Vagina (tissue), 2 donors: Measurements from ENCODE around the gene FRMD1. TPM values are rescaled to one million over a fixed set of nuclear protein-coding genes. Genes with fewer than 3 reads are reported as not detected.

Experiments
- DNase-seq, 2 donors: peaks; one replicate each; pipeline ENCODE4 v3.0.0-alpha.2; 2017; ENCODE audit errors: extremely low spot score in 2 of 2
- H3K27ac ChIP-seq: fragments of 200-600 bp; sonication (generic); one replicate; pipeline ENCODE4 v1.5.1; 2019
- H3K27me3 ChIP-seq: fragments of 200-600 bp; sonication (generic); one replicate; pipeline ENCODE4 v1.5.1; 2019
- H3K36me3 ChIP-seq, 2 donors: fragments of 200-600 bp; sonication (generic); one replicate each; pipeline ENCODE4 v1.5.1; 2017 to 2019
- H3K4me1 ChIP-seq: fragments of 200-600 bp; sonication (generic); one replicate; pipeline ENCODE4 v1.5.1; 2019
- H3K4me3 ChIP-seq, 2 donors: fragments of 200-600 bp; sonication (generic); 1 replicate in 1 of 2; 2 replicates in 1 of 2; pipeline ENCODE4 v1.5.1; 2016 to 2019
- H3K9me3 ChIP-seq: fragments of 200-600 bp; sonication (generic); one replicate; pipeline ENCODE4 v1.5.1; 2019
- POLR2A ChIP-seq, 2 donors: fragments of 450-650 bp; IDR thresholded peaks; one replicate each; pipeline ENCODE4 v1.6.1; 2017; ENCODE audit warnings: antibody characterized with exemption in 2 of 2, mild to moderate bottlenecking in 2 of 2, moderate library complexity in 2 of 2
- POLR2AphosphoS5 ChIP-seq, 2 donors: sonication (generic); formaldehyde crosslinking; IDR thresholded peaks; one replicate each; pipeline ENCODE4 v1.9.0; 2017; ENCODE audit warnings: antibody characterized with exemption in 2 of 2, mild to moderate bottlenecking in 2 of 2, low read depth in 1 of 2; ENCODE audit not compliant: insufficient read depth in 1 of 2
- intact Hi-C: fragments of 100-400 bp; cut with DNase I; formaldehyde crosslinking; loops from one replicate; pipeline ENCODE4 v1.15.1; 2023
- total RNA-seq: library from RNA; depleted of rRNA; stranded (reverse); fragments of >200 nt; gene quantifications from one replicate; pipeline ENCODE4 v1.2.3, GENCODE V29; 2016
- TF ChIP-seq, protein P1 (sequence below), 3 experiments: fragments of 450-650 bp in 2 of 3; fragments of 200-600 bp in 1 of 3; sonication (generic) in 1 of 3; IDR thresholded peaks; one replicate each; pipeline ENCODE4 v1.5.1; 2017 to 2019; ENCODE audit warnings: antibody characterized with exemption in 3 of 3, mild to moderate bottlenecking in 2 of 3, moderate library complexity in 2 of 3

The FRMD1 gene
- total RNA-seq, 1 donor from 2014 or later, result not detected

DNA sequence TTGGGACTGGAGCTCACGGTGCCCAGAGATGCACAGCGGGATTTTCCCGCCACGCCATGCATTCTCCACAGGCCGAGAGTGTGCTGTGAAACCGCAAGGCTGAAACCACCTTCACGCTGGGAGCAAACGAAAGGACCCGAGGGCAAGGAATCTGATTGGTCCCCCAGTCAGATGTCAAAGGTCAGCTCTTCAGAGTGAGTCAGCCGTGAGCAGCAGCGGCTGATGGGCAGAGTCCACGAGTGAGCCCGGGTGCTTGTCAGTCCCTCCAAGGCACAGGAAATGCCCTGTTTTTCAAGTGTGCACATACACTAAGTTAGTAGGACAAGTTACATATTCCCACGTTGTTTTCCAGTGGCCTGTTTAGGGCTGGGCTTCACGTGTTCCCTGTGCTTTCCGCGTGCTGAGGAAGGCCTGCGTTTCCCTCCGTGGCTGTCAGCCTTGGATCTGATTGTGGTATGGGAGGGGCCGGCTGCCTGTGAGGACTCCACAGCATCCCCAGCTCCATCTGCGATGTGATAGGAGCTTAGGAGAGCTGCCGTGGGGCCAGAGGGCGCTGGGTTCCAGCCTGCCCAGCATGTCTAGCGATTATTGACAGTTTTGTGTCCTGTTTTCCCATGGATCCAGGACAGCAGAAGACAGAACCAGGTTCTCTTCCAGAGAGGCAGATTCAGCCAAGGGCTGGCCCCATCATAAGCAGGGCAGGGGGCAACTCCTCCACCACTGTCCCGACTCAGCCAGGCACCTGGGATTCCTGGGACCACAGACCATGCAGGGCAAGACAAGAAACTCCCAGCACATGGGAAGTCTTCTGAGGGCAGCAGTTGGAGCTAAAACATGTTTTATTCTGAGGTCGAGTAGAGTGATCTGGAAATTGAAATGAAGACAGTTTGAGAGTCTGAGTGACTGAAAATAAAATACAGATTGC is 38.2 kb upstream of the FRMD1 start:
- intact Hi-C loops, result no loop called here
- Histone ChIP-seq H3K36me3 (no peaks in the 10 kb centered on the region), H3K4me1 (no peaks in the 10 kb centered on the region), H3K9me3 (no peaks in the 10 kb centered on the region), H3K4me3 (no peak overlapping the region), H3K27me3 (no peaks in the 10 kb centered on the region), H3K27ac (no peak overlapping the region)
- no peak for DNase-seq
- TF ChIP-seq POLR2A (IDR thresholded peaks at IDR 0.05) (no peak), POLR2AphosphoS5 (IDR thresholded peaks at IDR 0.05; ENCODE audit: insufficient read depth in 1 of 2, low read depth in 1 of 2) (no peak)
- TF ChIP-seq, protein P1, sequence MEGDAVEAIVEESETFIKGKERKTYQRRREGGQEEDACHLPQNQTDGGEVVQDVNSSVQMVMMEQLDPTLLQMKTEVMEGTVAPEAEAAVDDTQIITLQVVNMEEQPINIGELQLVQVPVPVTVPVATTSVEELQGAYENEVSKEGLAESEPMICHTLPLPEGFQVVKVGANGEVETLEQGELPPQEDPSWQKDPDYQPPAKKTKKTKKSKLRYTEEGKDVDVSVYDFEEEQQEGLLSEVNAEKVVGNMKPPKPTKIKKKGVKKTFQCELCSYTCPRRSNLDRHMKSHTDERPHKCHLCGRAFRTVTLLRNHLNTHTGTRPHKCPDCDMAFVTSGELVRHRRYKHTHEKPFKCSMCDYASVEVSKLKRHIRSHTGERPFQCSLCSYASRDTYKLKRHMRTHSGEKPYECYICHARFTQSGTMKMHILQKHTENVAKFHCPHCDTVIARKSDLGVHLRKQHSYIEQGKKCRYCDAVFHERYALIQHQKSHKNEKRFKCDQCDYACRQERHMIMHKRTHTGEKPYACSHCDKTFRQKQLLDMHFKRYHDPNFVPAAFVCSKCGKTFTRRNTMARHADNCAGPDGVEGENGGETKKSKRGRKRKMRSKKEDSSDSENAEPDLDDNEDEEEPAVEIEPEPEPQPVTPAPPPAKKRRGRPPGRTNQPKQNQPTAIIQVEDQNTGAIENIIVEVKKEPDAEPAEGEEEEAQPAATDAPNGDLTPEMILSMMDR (IDR thresholded peaks at IDR 0.05), result no peak

DNA sequence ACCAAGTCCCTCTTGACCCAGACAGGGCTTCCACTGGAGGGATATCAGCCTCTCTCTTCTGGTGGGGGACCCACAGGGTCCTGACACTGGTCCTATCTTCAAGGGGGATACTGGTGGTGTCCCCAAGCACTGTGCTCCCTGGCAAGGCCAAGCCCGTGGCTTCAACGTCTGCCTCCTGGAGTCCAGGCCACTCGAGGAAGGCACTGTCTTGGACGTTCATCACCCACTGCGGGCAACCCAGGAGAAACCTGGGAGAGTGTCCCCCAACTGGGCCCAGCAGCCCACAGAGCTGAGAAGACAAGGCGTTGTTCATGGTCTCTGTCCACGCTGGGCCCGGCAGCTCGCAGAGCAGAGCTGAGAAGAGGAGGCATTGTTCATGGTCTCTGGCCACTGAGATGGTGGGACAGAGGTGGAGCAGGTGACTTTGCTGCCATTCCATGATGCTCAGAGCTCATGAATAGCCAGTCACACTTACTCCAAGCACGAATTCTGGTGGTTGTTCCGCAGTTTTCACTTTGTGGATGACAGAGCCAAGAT is 37.5 kb upstream of the FRMD1 start:
- Histone ChIP-seq H3K36me3 (no peaks in the 10 kb centered on the region), H3K9me3 (no peaks in the 10 kb centered on the region), H3K4me1 (no peaks in the 10 kb centered on the region), H3K27ac (no peak overlapping the region), H3K4me3 (no peak overlapping the region), H3K27me3 (no peaks in the 10 kb centered on the region)
- DNase-seq, result no peak
- TF ChIP-seq, protein P1 (IDR thresholded peaks at IDR 0.05), result no peak
- TF ChIP-seq POLR2A (IDR thresholded peaks at IDR 0.05) (no peak), POLR2AphosphoS5 (IDR thresholded peaks at IDR 0.05; ENCODE audit: insufficient read depth in 1 of 2, low read depth in 1 of 2) (no peak)
- intact Hi-C loops, result no loop called here

DNA sequence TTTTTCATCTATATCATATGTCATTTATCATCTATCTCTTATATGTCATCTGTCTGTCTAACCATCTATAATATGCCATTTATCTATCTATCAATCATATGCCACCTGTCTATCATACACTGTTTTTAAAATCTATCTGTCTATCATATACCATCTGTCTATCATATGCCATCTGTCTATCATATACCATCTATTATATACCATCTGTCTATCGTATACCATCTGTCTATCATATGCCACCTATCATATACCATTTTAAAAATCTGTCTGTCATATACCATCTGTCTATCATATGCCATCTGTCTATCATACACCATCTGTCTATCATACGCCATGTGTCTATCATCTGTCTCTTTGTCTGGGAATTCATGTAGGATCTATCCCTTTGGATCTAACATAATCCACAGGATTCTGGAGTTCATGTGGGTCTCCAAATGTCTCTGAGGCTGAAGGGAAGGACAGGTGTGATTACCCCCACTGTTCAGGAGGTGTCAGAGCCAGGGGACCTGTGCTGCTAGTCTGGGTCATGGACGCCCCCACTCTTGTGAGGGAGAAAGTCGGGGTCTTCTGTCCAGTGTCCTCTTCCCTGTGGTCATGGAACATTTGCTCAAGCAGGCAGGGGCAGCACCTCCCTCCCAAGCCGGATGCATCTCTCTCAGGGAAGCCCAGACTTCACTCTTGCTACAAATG is 36.9 kb upstream of the FRMD1 start:
- Histone ChIP-seq H3K27ac (no peak overlapping the region), H3K36me3 (no peaks in the 10 kb centered on the region), H3K27me3 (no peaks in the 10 kb centered on the region), H3K4me1 (no peaks in the 10 kb centered on the region), H3K9me3 (no peaks in the 10 kb centered on the region), H3K4me3 (no peak overlapping the region)
- intact Hi-C loops, result no loop called here
- no peak for DNase-seq
- TF ChIP-seq, protein P1 (IDR thresholded peaks at IDR 0.05), result no peak
- no peak for TF ChIP-seq POLR2A (IDR thresholded peaks at IDR 0.05)
- TF ChIP-seq POLR2AphosphoS5 (IDR thresholded peaks at IDR 0.05; ENCODE audit: insufficient read depth in 1 of 2, low read depth in 1 of 2), result no peak

DNA sequence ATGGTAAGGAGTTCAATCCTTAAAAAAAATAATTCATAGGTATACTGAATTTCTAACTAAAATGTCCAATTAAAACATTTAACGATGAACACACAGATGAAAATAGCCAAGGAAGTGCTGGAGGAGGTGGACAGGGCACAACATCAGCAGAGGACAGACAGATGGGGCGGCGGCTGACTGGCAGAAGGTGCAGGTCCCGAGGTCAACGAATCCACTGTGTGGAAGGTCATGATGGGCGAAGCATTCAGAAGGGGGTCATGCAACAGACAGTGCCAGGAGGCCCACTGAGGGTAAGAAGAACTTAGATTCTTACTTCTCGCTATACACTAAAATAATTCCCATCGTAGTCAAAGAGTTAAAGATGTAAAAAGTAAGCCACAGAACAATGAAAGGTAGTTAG is 34.2 kb upstream of the FRMD1 start:
- Histone ChIP-seq H3K9me3 (no peaks in the 10 kb centered on the region), H3K36me3 (no peaks in the 10 kb centered on the region), H3K4me3 (no peak overlapping the region), H3K4me1 (no peaks in the 10 kb centered on the region), H3K27me3 (no peaks in the 10 kb centered on the region), H3K27ac (no peak overlapping the region)
- no peak for DNase-seq
- TF ChIP-seq, protein P1 (IDR thresholded peaks at IDR 0.05), result no peak
- no peak for TF ChIP-seq POLR2AphosphoS5 (IDR thresholded peaks at IDR 0.05; ENCODE audit: insufficient read depth in 1 of 2, low read depth in 1 of 2)
- TF ChIP-seq POLR2A (IDR thresholded peaks at IDR 0.05), result no peak
- intact Hi-C loops, result no loop called here
